Lower leg skin (tissue), 3 donors: ENCODE results near the gene MLST8.

Experiments used
- CTCF ChIP-seq, 3 donors: fragments of 450-650 bp; IDR thresholded peaks; one replicate each; pipeline ENCODE4 v1.5.1; 2016; ENCODE audit warnings: antibody characterized with exemption in 3 of 3, mild to moderate bottlenecking in 3 of 3, moderate library complexity in 2 of 3
- POLR2A ChIP-seq, 2 donors: fragments of 450-650 bp; IDR thresholded peaks; one replicate each; pipeline ENCODE4 v1.6.1; 2016 to 2017; ENCODE audit warnings: antibody characterized with exemption in 2 of 2, mild to moderate bottlenecking in 1 of 2, moderate library complexity in 1 of 2

- TF ChIP-seq CTCF (IDR thresholded peaks at IDR 0.05) (no peak), POLR2A (IDR thresholded peaks at IDR 0.05) (no peak)
These were observed 16.9 kb upstream of the MLST8 start for GRCh38 chr16:2188395-2188794.
